Measurements from ENCODE around the gene RBM45. TPM values are rescaled to one million over a fixed set of nuclear protein-coding genes. Genes with fewer than 3 reads are reported as not detected.

The RBM45 gene
- total and polyA plus RNA-seq, 11 donors = 3.8 to 11.2 (median 6.8) TPM

- Histone ChIP-seq H3K27me3 (no peaks in the 10 kb centered on the region), H3K36me3 (no peaks in the 10 kb centered on the region), H3K9me3 (no peaks in the 10 kb centered on the region), H3K27ac (no peak overlapping the region), H3K4me1 (no peaks in the 10 kb centered on the region), H3K4me3 (no peak overlapping the region)
- intact Hi-C loops (cut with DNase I) = no loop called here
- TF ChIP-seq CTCF (IDR thresholded peaks at IDR 0.05) (no peak), POLR2A (IDR thresholded peaks at IDR 0.05) (no peak)
- no peak for ATAC-seq
- DNase-seq = no peak
Measured at GRCh38 chr2:178093471-178093870, 18.8 kb upstream of the RBM45 start.

GRCh38 chr2:178101321-178102079 is 10.7 kb upstream of the RBM45 start:
- no peaks in the 10 kb centered on the region for H3K4me1 ChIP-seq
- no peak overlapping the region for H3K27ac ChIP-seq
- intact Hi-C loops (cut with DNase I) = no loop called here
- no peak overlapping the region for H3K4me3 ChIP-seq
- TF ChIP-seq CTCF (IDR thresholded peaks at IDR 0.05) = no peak
- TF ChIP-seq POLR2A (IDR thresholded peaks at IDR 0.05) = no peak
- no peak for ATAC-seq
- no peaks in the 10 kb centered on the region for H3K9me3 ChIP-seq
- 80 to 91% (median 87%) methylated on average over 3 of the region's 3 CpGs for WGBS, 4 donors
- H3K27me3 ChIP-seq = no peaks in the 10 kb centered on the region
- no peak for DNase-seq
- no peaks in the 10 kb centered on the region for H3K36me3 ChIP-seq

- no peak for TF ChIP-seq CTCF (IDR thresholded peaks at IDR 0.05)
- no peak for TF ChIP-seq POLR2A (IDR thresholded peaks at IDR 0.05)
- H3K27ac ChIP-seq = no peak overlapping the region
- H3K36me3 ChIP-seq = no peaks in the 10 kb centered on the region
- intact Hi-C loops (cut with DNase I) = no loop called here
- DNase-seq (no peak), ATAC-seq (no peak)
- H3K4me1 ChIP-seq = no peaks in the 10 kb centered on the region
- no peak overlapping the region for H3K4me3 ChIP-seq
- 68 to 87% (median 75%) methylated on average over 2 of the region's 2 CpGs for WGBS, 4 donors
- H3K27me3 ChIP-seq = no peaks in the 10 kb centered on the region
- H3K9me3 ChIP-seq = no peaks in the 10 kb centered on the region
Measured at GRCh38 chr2:178105566-178105965, 6.7 kb upstream of the RBM45 start.

- Histone ChIP-seq H3K9me3 (no peaks in the 10 kb centered on the region), H3K4me3 (no peak overlapping the region), H3K27ac (no peak overlapping the region), H3K36me3 (no peaks in the 10 kb centered on the region), H3K4me1 (no peaks in the 10 kb centered on the region), H3K27me3 (no peaks in the 10 kb centered on the region)
- TF ChIP-seq CTCF (IDR thresholded peaks at IDR 0.05) = no peak
- no peak for TF ChIP-seq POLR2A (IDR thresholded peaks at IDR 0.05)
- intact Hi-C loops (cut with DNase I) = no loop called here
- DNase-seq (no peak), ATAC-seq (no peak)
- 55 to 69% (median 65%) methylated on average over 2 of the region's 2 CpGs for WGBS, 4 donors
Measured at GRCh38 chr2:178106053-178106452, 6.2 kb upstream of the RBM45 start.

Measured in heart left ventricle (tissue), 16 donors.